Measurements from ENCODE around the gene TNPO3. TPM values are rescaled to one million over a fixed set of nuclear protein-coding genes. Genes with fewer than 3 reads are reported as not detected.
A peak's percentile ranks its signal among the peaks of the same experiment; 100 is the strongest.

Gene TNPO3
- total RNA-seq, 4 donors from 2014 or later = 30.8 to 43.4 (median 34.4) TPM

DNA sequence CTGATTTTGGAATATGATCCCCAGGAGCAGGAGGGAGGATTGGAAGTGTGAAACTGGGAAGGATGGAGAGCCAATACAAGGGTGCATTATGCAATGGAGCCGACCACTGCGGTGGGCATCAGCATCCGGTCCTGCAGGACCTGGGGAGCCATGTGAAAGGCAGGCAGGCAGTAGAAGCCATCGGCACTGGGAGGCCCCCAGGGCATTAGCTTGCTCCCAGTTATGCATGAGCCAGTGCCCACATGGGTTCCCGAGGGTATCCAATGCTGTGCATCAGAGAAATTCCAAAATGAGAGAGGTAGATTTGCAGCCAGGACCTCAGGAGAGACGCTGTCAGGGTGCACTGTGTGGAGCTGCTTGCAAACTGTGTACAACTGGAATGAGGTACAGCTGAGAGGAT, 135.7 kb downstream of the TNPO3 start:
- TF ChIP-seq POLR2A (IDR thresholded peaks at IDR 0.05) (no peak), EP300 (IDR thresholded peaks at IDR 0.05) (no peak), POLR2AphosphoS5 (IDR thresholded peaks at IDR 0.05) (no peak)
- TF ChIP-seq, protein P1, sequence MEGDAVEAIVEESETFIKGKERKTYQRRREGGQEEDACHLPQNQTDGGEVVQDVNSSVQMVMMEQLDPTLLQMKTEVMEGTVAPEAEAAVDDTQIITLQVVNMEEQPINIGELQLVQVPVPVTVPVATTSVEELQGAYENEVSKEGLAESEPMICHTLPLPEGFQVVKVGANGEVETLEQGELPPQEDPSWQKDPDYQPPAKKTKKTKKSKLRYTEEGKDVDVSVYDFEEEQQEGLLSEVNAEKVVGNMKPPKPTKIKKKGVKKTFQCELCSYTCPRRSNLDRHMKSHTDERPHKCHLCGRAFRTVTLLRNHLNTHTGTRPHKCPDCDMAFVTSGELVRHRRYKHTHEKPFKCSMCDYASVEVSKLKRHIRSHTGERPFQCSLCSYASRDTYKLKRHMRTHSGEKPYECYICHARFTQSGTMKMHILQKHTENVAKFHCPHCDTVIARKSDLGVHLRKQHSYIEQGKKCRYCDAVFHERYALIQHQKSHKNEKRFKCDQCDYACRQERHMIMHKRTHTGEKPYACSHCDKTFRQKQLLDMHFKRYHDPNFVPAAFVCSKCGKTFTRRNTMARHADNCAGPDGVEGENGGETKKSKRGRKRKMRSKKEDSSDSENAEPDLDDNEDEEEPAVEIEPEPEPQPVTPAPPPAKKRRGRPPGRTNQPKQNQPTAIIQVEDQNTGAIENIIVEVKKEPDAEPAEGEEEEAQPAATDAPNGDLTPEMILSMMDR (IDR thresholded peaks at IDR 0.05) = no peak
- H3K27ac ChIP-seq = no peak overlapping the region
- DNase-seq (ENCODE audit: low spot score in 2 of 2) = peak in 1 of 2 donors; percentile 57
- H3K4me1 ChIP-seq = peaks cover 15% of the 10 kb centered on the region
- WGBS = 64% methylated on average over 6 of the region's 6 CpGs
- no peaks in the 10 kb centered on the region for H3K9me3 ChIP-seq
- peaks cover 54% of the 10 kb centered on the region for H3K27me3 ChIP-seq
- H3K36me3 ChIP-seq = no peaks in the 10 kb centered on the region
- no peak overlapping the region for H3K4me3 ChIP-seq

DNA sequence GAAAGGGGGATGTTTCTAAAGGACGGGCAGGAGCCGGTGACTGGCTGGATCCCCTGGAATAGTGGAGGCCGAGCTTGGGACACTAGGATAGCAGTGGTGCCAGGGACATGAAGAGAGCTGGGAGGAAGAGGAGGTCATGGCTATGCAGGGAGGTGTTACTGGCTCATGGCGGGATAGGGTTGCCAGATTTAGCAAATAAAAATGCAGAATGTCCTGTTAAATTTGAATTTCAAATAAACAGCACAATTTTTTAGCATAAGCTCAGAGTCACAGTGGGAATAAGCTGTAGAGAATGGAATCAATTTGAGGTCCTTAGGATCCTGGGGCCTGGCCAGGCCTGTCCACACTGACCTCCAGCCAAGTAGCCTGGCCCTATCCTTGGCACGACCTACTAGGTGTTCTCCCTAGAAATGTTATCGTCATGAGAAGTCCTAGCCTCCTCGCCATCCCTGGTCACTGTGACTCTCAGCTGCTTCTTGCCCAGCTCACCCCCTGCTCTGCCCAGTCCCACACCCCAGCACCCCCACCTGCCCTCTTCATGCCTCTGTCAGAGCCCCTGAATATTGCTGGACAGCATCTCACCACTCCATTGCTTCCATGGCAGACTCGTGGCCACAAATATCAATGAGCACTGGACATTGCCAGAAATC, 136.8 kb downstream of the TNPO3 start:
- TF ChIP-seq, protein P1 (IDR thresholded peaks at IDR 0.05) = no peak
- Histone ChIP-seq H3K27ac (no peak overlapping the region), H3K27me3 (peaks cover 60% of the 10 kb centered on the region), H3K9me3 (no peaks in the 10 kb centered on the region), H3K4me3 (no peak overlapping the region), H3K4me1 (peaks cover 15% of the 10 kb centered on the region), H3K36me3 (no peaks in the 10 kb centered on the region)
- 75% methylated on average over 8 of the region's 8 CpGs for WGBS
- peak in 1 of 2 donors; percentile 19 for DNase-seq (ENCODE audit: low spot score in 2 of 2)

DNA sequence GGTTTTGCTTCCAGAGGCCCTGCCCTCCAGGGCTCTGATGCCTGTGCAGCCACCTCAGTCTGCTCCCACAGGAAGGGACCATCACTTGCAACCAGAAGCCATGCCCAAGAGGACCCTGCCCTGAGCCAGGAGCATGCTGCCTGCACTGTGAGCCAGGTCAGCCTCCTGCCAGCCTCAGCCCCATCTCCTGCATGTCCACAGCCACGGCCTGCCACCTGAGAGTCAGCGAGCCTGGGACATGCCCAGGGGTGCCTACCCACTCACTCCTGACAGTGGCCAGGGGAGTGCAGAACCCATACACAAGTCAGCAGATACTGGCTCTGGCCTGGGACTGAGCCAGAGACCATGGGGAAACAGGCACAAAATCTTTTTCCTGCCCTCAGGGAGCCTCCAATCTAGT, 137.8 kb downstream of the TNPO3 start:
- no peak overlapping the region for H3K27ac ChIP-seq
- peaks cover 15% of the 10 kb centered on the region for H3K4me1 ChIP-seq
- no peaks in the 10 kb centered on the region for H3K9me3 ChIP-seq
- H3K27me3 ChIP-seq = peaks cover 54% of the 10 kb centered on the region
- peak in 1 of 2 donors; percentile 48 for DNase-seq (ENCODE audit: low spot score in 2 of 2)
- TF ChIP-seq POLR2AphosphoS5 (IDR thresholded peaks at IDR 0.05) (no peak), POLR2A (IDR thresholded peaks at IDR 0.05) (no peak)
- no peak overlapping the region for H3K4me3 ChIP-seq
- H3K36me3 ChIP-seq = no peaks in the 10 kb centered on the region
- whole genome bisulfite sequencing = 90% methylated on average over 2 of the region's 2 CpGs

DNA sequence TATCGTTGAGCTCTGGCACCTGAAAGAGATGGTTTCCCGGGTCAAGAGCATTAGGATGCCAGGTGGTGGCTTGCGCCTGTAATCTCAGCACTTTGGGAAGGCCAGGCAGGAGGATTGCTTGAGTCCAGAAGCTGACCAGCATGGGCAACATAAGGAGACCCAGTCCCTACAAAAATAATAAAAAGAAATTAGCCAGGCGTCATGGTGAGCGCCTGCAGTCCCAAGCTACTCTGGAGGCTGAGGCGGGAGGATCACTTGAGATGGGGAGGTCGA, 138.3 kb downstream of the TNPO3 start:
- TF ChIP-seq, protein P1 (IDR thresholded peaks at IDR 0.05) = no peak
- no peak for TF ChIP-seq POLR2AphosphoS5 (IDR thresholded peaks at IDR 0.05)
- no peak for TF ChIP-seq EP300 (IDR thresholded peaks at IDR 0.05)
- no peak for TF ChIP-seq POLR2A (IDR thresholded peaks at IDR 0.05)
- Histone ChIP-seq H3K4me3 (no peak overlapping the region), H3K4me1 (peaks cover 15% of the 10 kb centered on the region), H3K36me3 (no peaks in the 10 kb centered on the region), H3K27ac (no peak overlapping the region), H3K27me3 (peaks cover 48% of the 10 kb centered on the region), H3K9me3 (no peaks in the 10 kb centered on the region)
- DNase-seq (ENCODE audit: low spot score in 2 of 2) = no peak
- 87% methylated on average over 7 of the region's 7 CpGs for WGBS

DNA sequence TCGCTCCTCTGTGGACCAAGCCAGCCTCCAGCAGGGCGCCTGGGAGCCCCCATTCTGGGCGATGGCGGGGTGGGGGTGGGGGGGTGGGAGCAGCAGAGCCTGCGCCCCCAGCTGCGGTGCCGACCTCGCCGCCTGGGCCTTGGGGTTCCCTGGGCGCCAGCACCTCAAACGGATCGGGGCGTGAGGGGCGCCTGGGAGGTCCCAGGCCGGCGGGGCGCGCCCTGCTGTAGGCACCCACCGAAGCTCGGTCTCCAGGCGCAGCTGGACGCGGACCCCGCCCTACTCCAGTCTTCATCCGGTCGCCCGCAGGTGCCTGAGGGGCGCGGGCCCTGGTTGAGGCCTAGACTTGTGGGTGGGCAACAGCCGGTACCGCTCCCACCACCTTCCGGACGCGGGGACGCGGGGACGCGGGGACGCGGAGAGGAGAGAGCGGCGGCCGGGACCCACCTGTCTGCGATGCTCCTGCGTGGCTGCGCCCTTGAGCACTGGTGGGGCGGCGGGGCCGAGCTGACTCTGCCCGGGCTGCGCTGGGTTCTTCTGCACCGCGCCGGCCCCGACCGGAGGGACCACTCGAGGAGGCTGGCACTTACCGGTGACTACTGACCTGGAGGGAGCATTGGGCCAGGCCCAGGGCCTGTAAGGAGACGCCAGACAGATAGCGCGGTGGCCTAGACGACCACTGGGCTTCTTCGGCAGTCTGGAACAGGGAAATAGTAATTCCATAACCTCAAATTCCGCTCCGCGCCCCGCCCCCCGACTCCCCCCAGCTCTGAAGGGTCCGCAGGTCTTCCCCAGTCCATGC, 138.9 kb downstream of the TNPO3 start:
- Histone ChIP-seq H3K4me1 (peaks cover 15% of the 10 kb centered on the region), H3K27me3 (peaks cover 45% of the 10 kb centered on the region), H3K36me3 (no peaks in the 10 kb centered on the region), H3K27ac (no peak overlapping the region), H3K9me3 (no peaks in the 10 kb centered on the region), H3K4me3 (peak overlapping the region; percentile 36)
- TF ChIP-seq POLR2A (IDR thresholded peaks at IDR 0.05) (no peak), EP300 (IDR thresholded peaks at IDR 0.05) (no peak), POLR2AphosphoS5 (IDR thresholded peaks at IDR 0.05) (no peak)
- TF ChIP-seq, protein P1 (IDR thresholded peaks at IDR 0.05) = no peak
- peak in 1 of 2 donors; percentile 55 for DNase-seq (ENCODE audit: low spot score in 2 of 2)
- 53% methylated on average over 21 of the region's 69 CpGs for WGBS

Measured in suprapubic skin (tissue), 4 donors.